Measurements from ENCODE around the gene ETAA1.

ETAA1 gene

DNA sequence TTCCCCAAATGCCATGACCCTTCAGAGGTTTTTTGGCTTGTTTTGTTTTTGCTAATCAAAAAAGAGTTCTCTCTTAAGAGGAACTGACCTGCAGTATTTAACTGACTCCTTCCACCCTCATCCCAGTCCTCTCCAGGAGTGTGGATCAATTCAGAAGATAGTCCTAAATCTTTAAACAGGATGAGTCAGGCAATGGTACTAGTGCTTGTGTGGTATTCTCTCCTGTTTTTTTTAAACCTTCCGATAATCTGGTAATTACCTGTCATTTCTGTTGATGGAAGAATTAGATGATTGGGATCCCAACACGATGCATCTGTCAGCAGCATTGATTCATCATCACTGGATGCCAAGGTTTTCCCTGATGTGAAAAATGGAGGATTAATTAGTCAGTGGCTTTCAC lies 41.2 kb downstream of the ETAA1 start:
- no peak for DNase-seq (ENCODE audit: low read depth)

DNA sequence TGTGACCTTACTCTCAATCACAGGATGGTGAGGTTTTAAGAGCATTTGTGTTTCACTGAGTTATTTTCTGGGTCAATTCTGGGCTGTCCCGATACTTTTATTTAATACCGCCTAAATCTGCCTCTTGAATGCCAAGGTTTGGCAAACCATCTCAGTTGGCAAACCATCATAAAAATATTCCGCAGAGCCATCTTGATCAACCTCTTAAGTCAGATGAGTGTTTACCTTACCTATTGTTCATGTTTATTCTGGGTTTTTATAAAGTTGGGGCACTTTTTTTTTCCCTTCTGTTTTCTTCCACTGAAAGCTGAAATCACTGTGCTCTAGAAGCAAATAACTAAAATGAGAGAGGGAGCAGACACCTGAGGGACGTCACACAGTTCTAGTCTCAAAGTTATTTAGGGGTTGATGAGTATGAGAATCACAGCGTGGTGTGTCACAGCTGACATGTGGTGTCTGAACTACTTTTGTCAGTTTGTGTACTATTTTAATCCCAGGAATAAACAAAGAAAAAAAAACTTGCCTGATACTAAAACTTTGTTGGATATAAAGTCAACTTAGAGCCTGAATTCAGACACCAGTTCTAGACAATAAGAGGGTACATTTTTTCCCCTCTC lies 48.6 kb downstream of the ETAA1 start:
- no peak for DNase-seq (ENCODE audit: low read depth)

DNA sequence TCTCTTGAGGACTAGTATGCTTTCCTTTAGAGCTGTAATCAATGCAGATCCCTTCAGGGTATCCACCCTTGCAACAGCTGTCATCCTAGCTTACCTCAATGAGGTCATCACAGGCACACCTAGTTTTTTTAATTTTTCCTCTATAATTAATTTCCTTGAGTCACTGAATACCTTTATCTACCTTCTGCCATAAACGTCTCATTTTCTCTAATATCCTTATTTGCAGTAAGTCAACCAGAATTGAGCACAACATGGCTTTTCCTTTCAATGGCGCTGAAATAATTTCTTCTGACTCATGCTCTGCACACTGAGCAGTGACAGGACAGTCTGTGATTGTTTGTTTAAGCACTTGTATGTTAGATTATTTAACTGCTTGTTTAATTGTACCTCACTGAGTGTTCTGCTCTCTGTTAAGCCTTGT lies 49.4 kb downstream of the ETAA1 start:
- no peak for DNase-seq (ENCODE audit: low read depth)

DNA sequence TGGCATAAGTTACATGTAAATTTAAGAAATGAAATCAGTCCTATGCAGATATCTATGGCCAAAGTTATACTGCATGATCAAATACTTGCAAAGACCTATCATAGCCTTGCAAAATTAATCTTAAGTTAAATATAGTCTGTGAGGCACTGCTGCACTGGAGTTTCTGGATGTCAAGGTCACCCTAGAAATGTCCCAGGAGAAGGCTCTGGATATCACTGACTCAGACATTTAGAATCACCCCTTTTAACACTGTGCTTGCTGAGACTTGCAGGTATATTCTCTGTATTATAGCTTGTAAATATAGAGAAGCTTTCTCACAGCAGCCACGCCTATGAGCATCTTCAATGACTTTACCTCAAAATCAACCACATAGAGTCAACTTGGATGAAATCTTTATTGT lies 51.5 kb downstream of the ETAA1 start:
- no peak for DNase-seq (ENCODE audit: low read depth)

DNA sequence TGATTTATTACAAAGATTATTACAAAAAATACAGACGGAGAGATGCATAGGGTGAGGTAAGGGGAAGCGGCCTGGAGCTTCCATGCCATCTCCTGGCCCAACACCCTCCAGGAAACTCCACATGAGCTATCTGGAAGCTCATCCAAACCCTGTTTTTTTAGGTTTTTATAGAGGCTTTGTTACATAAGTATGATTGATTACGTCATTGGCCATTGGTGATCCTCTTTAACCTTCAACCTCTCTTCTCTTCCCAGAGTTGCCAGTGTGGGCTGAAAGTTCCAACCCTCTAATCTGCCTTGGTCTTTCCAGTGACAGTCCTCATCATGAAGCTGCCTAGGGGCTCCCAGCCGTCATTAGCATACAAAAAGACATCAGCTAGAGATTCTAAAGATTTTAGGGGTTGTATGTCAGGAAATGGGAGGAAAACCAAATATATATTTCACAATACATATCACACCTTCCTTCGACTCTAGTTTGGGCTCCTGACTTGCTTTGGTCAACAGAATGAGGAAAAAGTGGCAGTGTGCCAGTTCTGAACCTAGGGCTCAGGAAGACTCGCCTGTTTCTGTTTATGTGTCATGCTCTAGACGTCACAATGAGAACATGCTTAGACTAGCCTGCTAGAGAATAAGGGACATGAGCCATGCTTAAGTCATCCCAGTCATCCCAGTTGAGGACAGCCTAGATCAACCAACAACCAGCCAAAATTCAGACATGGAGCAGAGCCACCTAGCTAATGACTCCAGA lies 54.1 kb downstream of the ETAA1 start:
- DNase-seq (ENCODE audit: low read depth): no peak

DNA sequence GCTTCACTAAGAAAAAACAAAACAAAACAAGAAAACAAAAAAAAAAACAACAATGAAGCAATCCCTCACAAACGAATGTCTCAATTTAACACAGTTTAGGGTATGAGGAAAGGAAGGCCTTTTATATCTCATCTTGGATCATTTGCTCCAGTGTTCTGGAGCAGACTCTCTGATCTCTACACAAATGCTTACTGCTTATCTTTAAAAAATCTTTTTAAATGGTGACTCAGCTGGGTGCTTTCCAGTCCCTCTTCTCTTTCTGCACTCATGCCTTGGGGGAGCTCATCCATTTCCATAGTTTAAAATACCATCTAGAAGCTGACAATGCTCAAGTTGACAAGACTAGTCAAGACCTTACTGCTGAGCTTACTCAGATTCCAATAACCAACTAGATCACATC lies 56.2 kb downstream of the ETAA1 start:
- DNase-seq (ENCODE audit: low read depth): no peak

DNA sequence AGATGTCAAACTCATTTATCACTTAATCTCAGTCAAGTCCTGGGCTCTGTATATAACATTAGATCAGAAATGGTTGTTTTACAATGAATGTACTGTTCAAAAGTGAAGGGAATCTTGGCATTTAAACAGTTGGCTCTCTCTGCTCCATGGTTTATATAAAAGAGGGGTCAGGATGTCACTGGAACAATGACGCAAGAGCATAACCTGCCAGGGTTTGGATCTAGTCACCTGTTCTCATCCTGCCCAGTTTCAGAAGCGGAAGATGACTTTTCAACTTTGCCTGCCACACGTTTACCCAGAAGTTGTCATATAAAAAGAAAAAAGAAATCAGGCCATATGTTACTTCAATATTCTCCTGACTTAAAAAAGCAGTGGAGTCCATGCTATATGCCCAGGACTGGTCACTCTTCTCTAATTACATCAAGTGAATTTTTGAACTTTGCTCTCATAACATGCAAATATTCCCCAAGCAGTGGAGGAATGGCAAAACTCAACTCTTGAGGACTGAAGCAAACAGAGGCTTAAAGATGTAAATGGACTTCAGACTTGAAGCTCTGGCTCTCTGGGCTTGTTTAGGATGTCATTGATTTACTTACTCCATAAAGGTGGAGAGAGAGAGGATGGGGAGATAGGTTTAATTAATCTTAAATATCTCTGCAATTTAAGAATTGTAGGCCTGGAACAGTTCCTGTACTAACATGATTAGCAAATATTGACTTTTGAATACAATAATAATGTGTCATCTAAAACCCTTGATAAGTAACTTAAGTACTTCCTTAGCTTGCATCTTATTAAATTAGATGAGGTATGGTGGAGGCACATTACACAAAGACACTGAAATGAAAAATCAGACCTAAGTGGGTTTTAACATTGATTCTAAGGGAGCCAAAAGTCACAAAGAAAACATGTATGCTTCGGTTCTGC lies 58.3 kb downstream of the ETAA1 start:
- no peak for DNase-seq (ENCODE audit: low read depth)

DNA sequence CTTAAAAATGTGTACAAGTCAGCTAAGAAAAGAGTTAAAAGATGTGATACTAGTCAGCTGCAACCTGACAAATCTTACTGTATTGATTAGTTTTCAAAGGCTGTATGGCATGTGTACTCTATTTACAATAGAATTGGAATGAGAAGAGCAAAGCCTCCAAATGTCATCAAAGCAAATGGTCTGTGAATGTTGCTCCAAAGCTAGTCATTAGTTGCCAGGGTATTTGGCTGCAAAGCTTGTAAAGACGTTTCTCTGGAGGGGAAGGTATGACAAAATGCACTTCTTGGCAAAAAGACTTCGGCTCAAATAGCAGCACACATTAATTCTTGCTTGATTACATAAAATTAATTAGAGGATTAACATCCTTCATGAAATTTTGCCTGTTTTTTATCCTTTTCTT lies 59.3 kb downstream of the ETAA1 start:
- DNase-seq (ENCODE audit: low read depth): no peak

DNA sequence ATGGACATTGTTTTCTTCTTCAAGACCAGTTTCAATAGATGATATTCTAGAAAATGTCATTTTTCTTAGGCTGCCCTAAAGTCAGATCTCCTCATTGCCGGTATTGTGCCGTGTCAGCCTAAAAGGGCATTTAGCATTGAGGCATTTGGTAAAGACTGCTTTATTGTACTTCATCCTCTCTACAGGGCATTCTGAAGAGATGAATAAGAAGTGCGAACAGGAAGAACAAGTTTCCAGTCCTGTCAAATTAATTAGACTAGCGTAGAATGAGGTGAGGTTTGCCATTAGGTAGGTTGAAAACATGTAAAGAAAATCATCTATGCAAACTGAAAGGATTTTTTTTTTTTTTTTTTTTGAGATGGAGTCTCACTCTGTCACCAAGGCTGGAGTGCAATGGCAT lies 60.6 kb downstream of the ETAA1 start:
- DNase-seq (ENCODE audit: low read depth): no peak

DNA sequence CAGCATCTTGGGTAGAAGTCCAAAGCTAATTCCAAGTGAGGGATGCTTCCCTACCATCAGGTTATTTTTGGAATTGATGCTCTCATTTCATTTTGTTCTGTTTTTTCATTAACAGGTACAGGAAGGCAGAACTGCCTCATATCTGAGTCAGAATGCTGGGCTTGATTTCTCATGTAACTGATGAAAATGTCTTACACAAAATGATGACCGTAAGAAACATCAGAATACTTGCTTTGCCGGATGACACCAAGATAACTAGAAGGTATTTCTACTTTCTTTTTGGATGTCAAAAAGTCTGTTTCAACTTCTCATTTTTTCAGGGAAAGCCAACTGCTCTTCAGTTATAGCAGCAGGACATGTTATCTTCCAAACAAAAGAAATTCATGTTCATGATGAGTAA lies 62.6 kb downstream of the ETAA1 start:
- DNase-seq (ENCODE audit: low read depth): no peak

Measured in stimulated activated CD8-positive, alpha-beta memory T cell treated with anti-CD3 and anti-CD28 coated beads, Interleukin-12 subunit alpha, Interleukin-12 subunit beta, amount 100 ng/mL, for 4 hours (primary cell).